AG09309 (cell line): Measurements from ENCODE around the gene PLEKHA7.

Experiments
- DNase-seq: peaks from one replicate; pipeline ENCODE4 v3.0.0-alpha.2; 2010; ENCODE audit warnings: low read depth
- H3K4me3 ChIP-seq: 2 replicates; pipeline ENCODE4 v1.5.1; 2011; ENCODE audit warnings: mild to moderate bottlenecking, low read depth, low read length, moderate library complexity; ENCODE audit not compliant: control insufficient read depth
- TF ChIP-seq, protein P1 (sequence below): IDR thresholded peaks from 2 replicates; pipeline ENCODE4 v1.5.1; 2011; ENCODE audit warnings: mild to moderate bottlenecking, low read depth, low read length, inconsistent platforms; ENCODE audit not compliant: insufficient read depth, control insufficient read depth; ENCODE audit errors: missing control alignments

Gene PLEKHA7

DNA sequence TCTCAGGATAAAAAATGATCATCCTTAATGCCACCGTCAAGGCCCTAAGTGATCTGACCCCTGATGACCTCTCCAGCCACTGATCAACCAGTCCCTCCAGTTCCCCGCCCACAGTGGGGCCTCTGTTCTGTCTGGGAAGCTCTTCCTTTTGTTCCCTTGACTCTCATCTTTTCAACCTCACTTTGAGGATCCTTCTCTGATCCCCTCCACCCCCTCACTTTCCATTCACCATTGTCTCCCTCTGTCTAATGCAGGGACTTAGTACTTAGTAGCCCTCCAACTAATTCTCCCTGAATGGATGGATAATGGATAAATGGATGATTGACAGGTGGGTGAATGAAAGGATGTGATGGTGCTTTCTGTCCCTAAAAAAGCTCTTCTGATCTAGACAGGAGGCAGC lies 230.1 kb downstream of the PLEKHA7 start:
- no peak overlapping the region for H3K4me3 ChIP-seq
- TF ChIP-seq, protein P1, sequence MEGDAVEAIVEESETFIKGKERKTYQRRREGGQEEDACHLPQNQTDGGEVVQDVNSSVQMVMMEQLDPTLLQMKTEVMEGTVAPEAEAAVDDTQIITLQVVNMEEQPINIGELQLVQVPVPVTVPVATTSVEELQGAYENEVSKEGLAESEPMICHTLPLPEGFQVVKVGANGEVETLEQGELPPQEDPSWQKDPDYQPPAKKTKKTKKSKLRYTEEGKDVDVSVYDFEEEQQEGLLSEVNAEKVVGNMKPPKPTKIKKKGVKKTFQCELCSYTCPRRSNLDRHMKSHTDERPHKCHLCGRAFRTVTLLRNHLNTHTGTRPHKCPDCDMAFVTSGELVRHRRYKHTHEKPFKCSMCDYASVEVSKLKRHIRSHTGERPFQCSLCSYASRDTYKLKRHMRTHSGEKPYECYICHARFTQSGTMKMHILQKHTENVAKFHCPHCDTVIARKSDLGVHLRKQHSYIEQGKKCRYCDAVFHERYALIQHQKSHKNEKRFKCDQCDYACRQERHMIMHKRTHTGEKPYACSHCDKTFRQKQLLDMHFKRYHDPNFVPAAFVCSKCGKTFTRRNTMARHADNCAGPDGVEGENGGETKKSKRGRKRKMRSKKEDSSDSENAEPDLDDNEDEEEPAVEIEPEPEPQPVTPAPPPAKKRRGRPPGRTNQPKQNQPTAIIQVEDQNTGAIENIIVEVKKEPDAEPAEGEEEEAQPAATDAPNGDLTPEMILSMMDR, result no peak
- DNase-seq, result no peak

- DNase-seq, result no peak
- TF ChIP-seq, protein P1, result no peak
Observed at GRCh38 chr11:16783321-16783801, 230.9 kb downstream of the PLEKHA7 start.

GRCh38 chr11:16781936-16782919 lies 232.0 kb downstream of the PLEKHA7 start:
- DNase-seq, result no peak

More at GRCh38 chr11:16783321-16783801, 230.9 kb downstream of the PLEKHA7 start:
- H3K4me3 ChIP-seq, result no peak overlapping the region

DNA sequence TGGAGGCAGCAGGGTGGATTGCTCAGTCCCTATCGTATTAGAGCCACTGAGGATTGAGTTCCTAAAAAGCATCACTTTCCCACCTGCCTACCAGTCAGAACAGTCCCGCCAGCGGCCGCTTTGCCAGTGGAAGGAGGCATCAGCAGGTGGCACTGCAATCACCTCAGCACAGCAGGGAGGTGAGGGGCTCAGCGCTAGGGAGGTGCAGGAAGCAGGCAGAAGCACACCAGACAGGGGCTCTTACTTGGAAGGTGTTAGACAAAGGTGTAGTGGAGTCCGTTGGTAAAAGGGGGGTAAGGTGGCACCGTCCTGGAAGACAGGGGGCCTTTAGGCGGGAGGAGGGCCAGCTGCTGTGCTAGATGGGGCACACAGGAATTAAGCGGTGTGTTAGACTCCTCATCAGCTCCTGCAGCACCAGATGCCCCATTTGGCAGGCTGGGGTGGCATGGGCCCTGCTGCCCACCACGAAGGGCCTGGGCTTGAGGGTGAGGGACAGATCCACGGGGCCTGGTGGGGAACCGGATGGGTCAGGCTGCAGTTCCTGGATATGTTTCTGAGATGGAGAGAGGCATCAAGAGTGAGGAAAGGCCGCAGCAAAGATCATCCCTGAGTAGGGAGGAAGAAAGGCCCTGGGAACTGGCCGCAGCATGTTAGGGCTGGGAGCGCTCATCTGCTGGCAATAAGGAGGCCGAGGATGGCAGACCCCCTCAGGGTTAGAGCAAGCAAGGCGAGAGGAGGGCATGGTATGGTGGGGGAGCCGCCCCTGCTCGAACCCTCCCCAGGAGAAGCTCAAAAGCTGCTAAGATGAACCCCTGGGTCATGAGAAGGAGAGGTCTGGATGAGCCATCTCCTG lies 233.3 kb downstream of the PLEKHA7 start:
- H3K4me3 ChIP-seq, result no peak overlapping the region
- DNase-seq, result no peak
- TF ChIP-seq, protein P1, result no peak

More at GRCh38 chr11:16781936-16782919, 232.0 kb downstream of the PLEKHA7 start:
- H3K4me3 ChIP-seq, result no peak overlapping the region
- TF ChIP-seq, protein P1, result no peak

GRCh38 chr11:16780146-16780545 lies 234.1 kb downstream of the PLEKHA7 start:
- no peak for DNase-seq
- TF ChIP-seq, protein P1, result no peak
- H3K4me3 ChIP-seq, result no peak overlapping the region

DNA sequence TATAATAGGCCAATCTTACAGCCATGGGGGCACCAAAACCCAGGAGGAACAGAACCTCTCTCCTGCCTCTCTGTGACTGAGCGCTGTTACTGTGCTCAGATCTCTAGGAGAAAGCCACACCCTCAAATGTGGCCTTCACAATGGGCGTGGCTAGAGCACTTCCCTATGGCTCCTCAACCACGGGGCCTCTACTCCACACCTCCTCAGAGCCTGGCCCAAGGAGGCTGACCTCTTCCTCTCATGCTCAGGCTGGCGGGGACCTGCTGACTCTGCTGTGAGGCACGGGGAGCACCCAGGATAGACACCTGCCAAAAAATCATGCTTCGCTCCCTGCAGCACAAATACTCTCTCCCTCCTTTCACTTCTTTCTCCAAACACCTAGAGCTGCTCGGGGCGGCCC lies 234.8 kb downstream of the PLEKHA7 start:
- TF ChIP-seq, protein P1, result no peak
- no peak overlapping the region for H3K4me3 ChIP-seq
- no peak for DNase-seq
